ENCODE data around the gene UQCRC1.
A peak's percentile ranks its signal among the peaks of the same experiment; 100 is the strongest.

The UQCRC1 gene

DNA sequence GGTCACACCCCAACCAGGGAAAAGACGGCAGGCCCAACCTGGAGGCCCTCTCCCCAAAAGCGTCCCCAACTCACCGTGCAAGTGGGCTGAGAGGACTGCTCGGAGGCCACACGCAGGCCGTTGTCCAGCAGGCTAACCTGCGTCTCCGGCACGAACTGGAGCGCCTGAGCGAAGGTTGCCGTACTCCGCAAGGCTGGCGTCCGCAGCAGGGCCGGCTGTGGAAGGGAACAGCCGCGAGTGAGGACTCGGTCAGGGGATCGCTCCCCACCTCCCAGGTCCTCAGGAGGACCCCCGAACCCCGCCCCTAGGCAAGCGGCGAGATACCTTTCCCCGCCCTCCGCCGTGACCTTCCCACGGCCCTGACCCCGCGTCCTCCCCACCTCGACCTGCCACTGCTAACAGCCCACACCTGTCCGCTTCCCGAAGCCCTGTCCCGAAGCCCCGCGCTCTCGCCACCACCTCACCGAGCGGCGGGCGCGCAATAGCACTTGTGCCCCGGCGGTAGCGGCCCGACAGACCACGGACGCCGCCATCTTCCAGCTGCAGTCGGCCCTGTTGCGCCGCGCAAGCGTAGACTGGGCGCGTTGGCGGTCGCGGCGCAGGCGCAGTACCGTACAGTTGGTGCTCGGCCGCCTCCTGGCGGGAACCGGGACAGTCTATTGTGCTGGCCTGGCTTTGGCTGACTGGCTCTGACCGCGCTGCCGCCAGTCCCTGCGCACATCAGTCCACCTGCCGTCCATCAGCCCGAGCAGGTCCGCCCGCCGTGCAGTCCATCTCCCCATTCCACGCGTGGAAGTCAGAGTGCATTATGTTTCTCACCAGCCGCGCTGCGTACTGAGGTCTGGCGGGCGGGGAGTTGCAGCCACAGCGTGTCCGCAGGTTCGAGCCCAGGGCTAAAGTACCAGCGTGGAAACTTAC lies at the start of gene UQCRC1:
Gene UQCRC1 (minus strand): TSS at position 559 of the 918 bp plus-strand sequence. CDS start 26 bp downstream, at position 533.
- H3K27me3 ChIP-seq (replicated peaks; ENCODE audit: insufficient read depth, low read length) = no peaks in the 10 kb centered on the region
- peak; percentile 95 for DNase-seq
- peak within 1 kb of the TSS; percentile 93 for H3K4me2 ChIP-seq (ENCODE audit: low read depth, low read length)
- H3K4me1 ChIP-seq (ENCODE audit: low read length) = peaks cover 7% of the 10 kb centered on the region; the same call in 1 of the 2 replicates
- no peaks in the 10 kb centered on the region for H3F3A ChIP-seq (ENCODE audit: insufficient read depth, low read length)
- no peaks in the 10 kb centered on the region for H4K20me1 ChIP-seq (ENCODE audit: insufficient read depth, low read length)
- no peaks in the 10 kb centered on the region for H3K9me3 ChIP-seq (replicated peaks; ENCODE audit: insufficient read depth, low read length)
- peak within 1 kb of the TSS; percentile 91 for H2AFZ ChIP-seq (ENCODE audit: low read length)
- H3K9me2 ChIP-seq (replicated peaks; ENCODE audit: insufficient read depth, low read length) = no peaks in the 10 kb centered on the region
- H3K79me2 ChIP-seq (ENCODE audit: low read length) = peaks cover 31% of the 10 kb centered on the region
- TF ChIP-seq, protein P1, sequence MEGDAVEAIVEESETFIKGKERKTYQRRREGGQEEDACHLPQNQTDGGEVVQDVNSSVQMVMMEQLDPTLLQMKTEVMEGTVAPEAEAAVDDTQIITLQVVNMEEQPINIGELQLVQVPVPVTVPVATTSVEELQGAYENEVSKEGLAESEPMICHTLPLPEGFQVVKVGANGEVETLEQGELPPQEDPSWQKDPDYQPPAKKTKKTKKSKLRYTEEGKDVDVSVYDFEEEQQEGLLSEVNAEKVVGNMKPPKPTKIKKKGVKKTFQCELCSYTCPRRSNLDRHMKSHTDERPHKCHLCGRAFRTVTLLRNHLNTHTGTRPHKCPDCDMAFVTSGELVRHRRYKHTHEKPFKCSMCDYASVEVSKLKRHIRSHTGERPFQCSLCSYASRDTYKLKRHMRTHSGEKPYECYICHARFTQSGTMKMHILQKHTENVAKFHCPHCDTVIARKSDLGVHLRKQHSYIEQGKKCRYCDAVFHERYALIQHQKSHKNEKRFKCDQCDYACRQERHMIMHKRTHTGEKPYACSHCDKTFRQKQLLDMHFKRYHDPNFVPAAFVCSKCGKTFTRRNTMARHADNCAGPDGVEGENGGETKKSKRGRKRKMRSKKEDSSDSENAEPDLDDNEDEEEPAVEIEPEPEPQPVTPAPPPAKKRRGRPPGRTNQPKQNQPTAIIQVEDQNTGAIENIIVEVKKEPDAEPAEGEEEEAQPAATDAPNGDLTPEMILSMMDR (IDR thresholded peaks at IDR 0.05; ENCODE audit: low read length) = peak; percentile 64
- TF ChIP-seq EZH2 (optimal IDR thresholded peaks at IDR 0.05; ENCODE audit: low read depth, low read length) = no peak
- no peak for TF ChIP-seq EZH2phosphoT487 (IDR thresholded peaks at IDR 0.05; ENCODE audit: low read length)
- H3K9ac ChIP-seq (ENCODE audit: low read length) = peak within 1 kb of the TSS; percentile 90
- no peaks in the 10 kb centered on the region; the same call in 1 of the 2 replicates for H3K36me3 ChIP-seq (replicated peaks; ENCODE audit: insufficient read depth, low read length)
- peak within 1 kb of the TSS; percentile 99 for H3K4me3 ChIP-seq (ENCODE audit: low read length)
- H3K27ac ChIP-seq (ENCODE audit: low read length) = peak within 1 kb of the TSS; percentile 27; the same call in 1 of the 2 replicates

DNA sequence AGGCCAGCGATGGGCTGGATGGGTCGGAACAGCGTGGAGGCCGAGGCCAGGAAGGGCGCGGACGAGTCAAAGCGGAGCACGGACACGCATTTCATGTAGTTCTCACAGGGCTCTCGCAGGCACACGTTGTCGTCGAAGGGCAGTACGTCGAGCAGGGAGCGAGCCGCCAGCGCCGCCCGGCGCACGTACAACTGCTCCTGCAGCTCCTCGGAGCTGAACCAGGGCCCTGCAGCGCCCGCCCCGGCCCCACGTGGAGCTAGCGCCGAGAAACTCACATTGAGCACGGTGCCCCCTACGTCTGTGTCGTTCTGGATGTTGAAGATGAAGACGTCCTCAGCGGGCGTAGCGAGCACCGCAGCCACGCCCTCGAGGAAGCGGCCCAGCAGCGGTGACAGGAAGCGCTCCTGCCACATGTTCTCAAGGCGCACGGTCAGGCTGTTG lies 47.4 kb upstream of the UQCRC1 start:
- Histone ChIP-seq H3K9ac (ENCODE audit: low read length) (peak overlapping the region; percentile 25; the same call in 1 of the 2 replicates), H3F3A (ENCODE audit: insufficient read depth, low read length) (peaks cover 9% of the 10 kb centered on the region; the same call in 1 of the 2 replicates), H3K36me3 (replicated peaks; ENCODE audit: insufficient read depth, low read length) (no peaks in the 10 kb centered on the region), H2AFZ (ENCODE audit: low read length) (peak overlapping the region; percentile 70), H3K27ac (ENCODE audit: low read length) (no peak overlapping the region), H3K4me3 (ENCODE audit: low read length) (0 out of 2 replicates have a peak overlapping the region, but pooled peaks have one; percentile 60), H3K4me2 (ENCODE audit: low read depth, low read length) (peak overlapping the region; percentile 75; the same call in 1 of the 2 replicates), H3K9me2 (replicated peaks; ENCODE audit: insufficient read depth, low read length) (no peaks in the 10 kb centered on the region), H4K20me1 (ENCODE audit: insufficient read depth, low read length) (no peaks in the 10 kb centered on the region), H3K27me3 (replicated peaks; ENCODE audit: insufficient read depth, low read length) (peaks cover 17% of the 10 kb centered on the region), H3K79me2 (ENCODE audit: low read length) (no peaks in the 10 kb centered on the region), H3K4me1 (ENCODE audit: low read length) (peaks cover 23% of the 10 kb centered on the region), H3K9me3 (replicated peaks; ENCODE audit: insufficient read depth, low read length) (no peaks in the 10 kb centered on the region)
- TF ChIP-seq, protein P1 (IDR thresholded peaks at IDR 0.05; ENCODE audit: low read length) = no peak
- TF ChIP-seq EZH2phosphoT487 (IDR thresholded peaks at IDR 0.05; ENCODE audit: low read length) = no peak
- no peak for TF ChIP-seq EZH2 (optimal IDR thresholded peaks at IDR 0.05; ENCODE audit: low read depth, low read length)
- DNase-seq = no peak

- Histone ChIP-seq H3K9me3 (replicated peaks; ENCODE audit: insufficient read depth, low read length) (no peaks in the 10 kb centered on the region), H4K20me1 (ENCODE audit: insufficient read depth, low read length) (no peaks in the 10 kb centered on the region), H2AFZ (ENCODE audit: low read length) (peak overlapping the region; percentile 70), H3K79me2 (ENCODE audit: low read length) (no peaks in the 10 kb centered on the region), H3K36me3 (replicated peaks; ENCODE audit: insufficient read depth, low read length) (no peaks in the 10 kb centered on the region), H3K9ac (ENCODE audit: low read length) (peak overlapping the region; percentile 25; the same call in 1 of the 2 replicates), H3K27ac (ENCODE audit: low read length) (no peak overlapping the region), H3K4me3 (ENCODE audit: low read length) (peak overlapping the region; percentile 60), H3K4me1 (ENCODE audit: low read length) (peaks cover 23% of the 10 kb centered on the region), H3K27me3 (replicated peaks; ENCODE audit: insufficient read depth, low read length) (peaks cover 17% of the 10 kb centered on the region), H3K4me2 (ENCODE audit: low read depth, low read length) (peak overlapping the region; percentile 75; the same call in 1 of the 2 replicates), H3K9me2 (replicated peaks; ENCODE audit: insufficient read depth, low read length) (no peaks in the 10 kb centered on the region), H3F3A (ENCODE audit: insufficient read depth, low read length) (peaks cover 9% of the 10 kb centered on the region; the same call in 1 of the 2 replicates)
- no peak for TF ChIP-seq EZH2phosphoT487 (IDR thresholded peaks at IDR 0.05; ENCODE audit: low read length)
- TF ChIP-seq, protein P1 (IDR thresholded peaks at IDR 0.05; ENCODE audit: low read length) = peak; percentile 55
- peak; percentile 79 for DNase-seq
These were observed 46.8 kb upstream of the UQCRC1 start for GRCh38 chr3:48656061-48656840.
